SHP77 treated with DMSO at 0.1 percent for 48 hours (cell line): ENCODE measurements around the gene SETD1B.
"Not testable (repeated sequence)": the region's sequence is repeated elsewhere in the genome, so short reads cannot be mapped to it uniquely, and the experiment has no call there.

Experiments
- DNase-seq: peaks from one replicate; lab custom pipeline; 2025; lab: John Stamatoyannopoulos, UW

The SETD1B gene

DNA sequence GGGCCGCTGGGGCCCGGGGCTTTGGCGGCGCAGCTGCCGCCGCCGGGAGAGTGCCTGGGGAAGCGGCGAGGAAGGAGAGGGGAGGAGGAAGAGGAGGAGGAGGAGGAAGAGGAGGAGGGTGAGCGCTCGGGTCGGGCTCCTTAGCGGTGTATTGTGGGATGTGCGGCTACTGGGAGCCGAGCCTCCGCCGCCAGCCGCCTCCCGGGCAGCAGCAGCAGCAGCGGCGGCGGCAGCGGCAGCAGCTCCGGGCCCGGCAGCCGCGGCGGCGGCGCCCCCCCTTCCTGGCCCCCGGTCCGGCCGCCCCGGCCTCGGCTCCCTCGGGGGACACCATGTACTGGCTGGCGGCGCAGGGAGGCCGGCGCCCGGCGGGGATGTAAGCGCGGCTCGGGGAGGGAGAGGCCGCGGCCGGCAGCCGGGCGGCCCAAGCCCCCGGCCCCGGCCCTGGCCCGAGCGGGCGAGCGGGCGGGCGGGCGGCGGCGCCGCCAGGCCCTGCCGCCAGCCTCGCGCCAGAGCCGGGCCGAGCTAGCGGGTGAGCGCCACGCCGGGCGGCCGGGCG, at the start of gene SETD1B:
Gene SETD1B (plus strand): TSS at position 149 of the 556 bp plus-strand sequence. CDS start 729 bp downstream, outside the sequence.
- no peak for DNase-seq

GRCh38 chr12:121754836-121755235, 49.0 kb upstream of the SETD1B start:
- DNase-seq: no peak

DNA sequence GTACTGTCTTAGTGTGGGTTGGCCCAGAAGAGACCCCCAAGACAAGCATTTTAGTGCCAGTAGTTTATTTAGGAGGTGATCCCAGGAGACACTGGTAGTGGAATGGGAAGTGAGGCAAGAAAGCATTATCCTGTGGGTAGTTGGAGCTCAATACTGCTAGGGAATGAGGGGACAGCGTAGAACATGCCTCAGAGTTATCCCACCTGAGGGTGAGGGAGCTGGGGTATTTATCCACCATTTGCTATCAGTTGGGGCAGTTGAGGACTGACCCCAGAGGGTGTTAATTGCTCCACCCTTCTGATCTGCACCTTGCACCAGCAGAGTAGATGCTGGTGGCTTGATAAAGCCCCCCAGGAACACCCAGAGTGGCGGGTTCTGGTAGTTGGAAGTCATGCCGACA, 48.2 kb upstream of the SETD1B start:
- DNase-seq: no peak

DNA sequence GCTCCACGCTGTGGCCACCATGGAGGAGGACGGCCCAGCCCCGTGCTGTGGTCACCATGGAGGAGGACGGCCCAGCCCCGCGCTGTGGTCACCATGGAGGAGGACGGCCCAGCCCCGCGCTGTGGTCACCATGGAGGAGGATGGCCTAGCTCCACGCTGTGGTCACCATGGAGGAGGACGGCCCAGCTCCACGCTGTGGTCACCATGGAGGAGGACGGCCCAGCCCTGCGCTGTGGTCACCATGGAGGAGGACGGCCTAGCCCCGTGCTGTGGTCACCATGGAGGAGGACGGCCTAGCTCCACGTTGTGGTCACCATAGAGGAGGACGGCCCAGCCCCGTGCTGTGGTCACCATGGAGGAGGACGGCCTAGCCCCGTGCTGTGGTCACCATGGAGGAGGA, 45.3 kb upstream of the SETD1B start:
- not testable (repeated sequence) for DNase-seq

- no peak for DNase-seq
Observed at GRCh38 chr12:121762269-121762668, 41.5 kb upstream of the SETD1B start.

DNA sequence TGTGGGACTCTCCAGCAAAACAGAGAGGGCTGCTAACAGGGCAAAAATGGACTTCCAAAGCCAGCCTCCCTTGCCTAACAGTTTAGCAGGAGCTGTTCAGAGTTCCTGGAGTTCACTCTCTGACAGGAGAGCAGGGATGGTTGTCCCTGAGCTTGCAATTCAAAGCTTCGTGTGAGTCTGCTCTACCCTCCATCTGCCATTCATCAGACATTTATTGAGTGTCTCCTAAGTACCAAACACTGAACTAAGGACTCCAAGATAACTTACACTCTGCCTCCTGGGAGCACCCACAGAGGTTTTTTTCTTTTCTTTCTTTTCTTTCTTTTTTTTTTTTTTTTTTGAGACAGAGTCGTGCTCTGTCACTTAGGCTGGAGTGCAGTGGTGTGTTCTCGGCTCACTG, 39.0 kb upstream of the SETD1B start:
- no peak for DNase-seq

DNA sequence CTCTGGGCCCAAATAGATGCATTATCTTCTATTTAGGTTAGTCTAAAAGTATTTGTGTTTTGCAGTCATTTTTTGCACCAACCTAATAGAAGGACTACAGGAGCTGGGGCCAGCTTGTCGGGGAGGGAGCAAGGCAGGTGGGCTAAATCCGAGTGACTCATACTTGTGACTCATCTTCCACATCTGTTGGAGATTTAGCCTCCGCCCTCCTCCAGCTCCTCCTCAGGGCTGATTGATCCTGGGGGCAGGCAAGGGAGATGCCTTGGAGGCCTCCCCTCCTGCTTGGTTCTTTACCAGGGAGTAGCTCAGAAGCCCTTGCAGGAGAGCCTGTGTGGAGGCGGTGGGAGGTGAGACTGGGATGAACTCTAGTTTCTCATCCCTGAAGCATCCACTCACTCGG, 38.2 kb upstream of the SETD1B start:
- no peak for DNase-seq

DNA sequence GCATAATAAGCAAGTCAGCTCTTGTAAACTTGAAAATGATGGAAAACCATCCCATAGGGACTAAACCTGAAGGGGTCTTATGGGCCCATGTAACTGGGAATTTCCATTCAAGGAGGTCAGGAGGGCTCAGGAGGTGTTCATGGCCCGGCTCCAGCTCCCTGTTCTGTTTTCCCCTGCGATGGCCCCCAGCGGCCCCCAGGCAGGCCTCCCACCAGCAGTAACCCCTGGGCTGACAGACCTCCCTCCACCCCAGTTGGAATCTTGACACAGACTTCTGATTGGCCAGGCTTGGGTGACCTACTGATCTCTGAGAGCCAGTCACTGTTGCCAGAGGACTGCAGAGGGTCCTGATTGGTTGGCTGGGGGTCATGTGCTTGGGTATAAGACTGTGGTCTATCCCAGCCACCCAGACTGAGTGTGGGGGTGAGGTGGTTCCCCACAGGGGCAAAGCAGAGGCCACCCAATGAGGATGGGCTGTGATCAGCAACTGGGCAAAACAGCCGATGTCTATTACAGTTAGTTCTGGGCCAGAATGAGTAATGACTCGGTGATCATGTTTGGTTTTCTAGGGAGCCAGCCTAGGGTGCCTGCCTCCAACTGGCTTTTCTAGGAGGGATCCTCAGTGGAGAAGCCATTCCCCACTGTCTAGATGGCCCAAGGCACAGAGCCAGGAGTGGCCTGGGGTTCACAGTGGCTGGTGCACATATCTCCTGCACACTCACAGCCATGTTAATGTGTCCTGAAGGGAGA, 37.3 kb upstream of the SETD1B start:
- no peak for DNase-seq

DNA sequence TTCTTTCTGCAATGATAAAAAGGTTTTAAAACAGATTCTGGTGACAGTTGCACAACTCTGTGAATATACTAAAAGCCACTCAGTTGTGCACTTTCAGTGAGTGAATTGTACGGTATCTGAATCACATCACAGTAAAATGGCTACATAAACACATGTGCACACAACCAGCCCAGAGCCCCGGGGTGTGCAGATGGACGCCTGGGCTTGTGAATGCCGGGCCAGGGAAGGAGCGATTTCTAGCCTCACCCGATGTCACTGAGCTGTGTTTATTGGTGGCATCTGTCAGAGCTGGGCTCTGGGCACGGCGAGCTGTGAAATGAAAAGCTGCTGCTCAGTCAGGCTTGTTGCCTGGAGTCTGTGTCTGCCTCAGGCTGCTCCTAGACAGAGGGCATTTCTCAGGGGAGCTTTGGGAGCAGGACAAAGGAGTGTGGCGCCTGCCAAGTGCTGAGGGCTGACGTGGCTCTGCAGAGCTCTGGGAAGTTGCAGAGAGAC, 36.2 kb upstream of the SETD1B start:
- no peak for DNase-seq

GRCh38 chr12:121769297-121769830, 34.4 kb upstream of the SETD1B start:
- DNase-seq: no peak

- DNase-seq: no peak
Observed at GRCh38 chr12:121769831-121770301, 33.9 kb upstream of the SETD1B start.

DNA sequence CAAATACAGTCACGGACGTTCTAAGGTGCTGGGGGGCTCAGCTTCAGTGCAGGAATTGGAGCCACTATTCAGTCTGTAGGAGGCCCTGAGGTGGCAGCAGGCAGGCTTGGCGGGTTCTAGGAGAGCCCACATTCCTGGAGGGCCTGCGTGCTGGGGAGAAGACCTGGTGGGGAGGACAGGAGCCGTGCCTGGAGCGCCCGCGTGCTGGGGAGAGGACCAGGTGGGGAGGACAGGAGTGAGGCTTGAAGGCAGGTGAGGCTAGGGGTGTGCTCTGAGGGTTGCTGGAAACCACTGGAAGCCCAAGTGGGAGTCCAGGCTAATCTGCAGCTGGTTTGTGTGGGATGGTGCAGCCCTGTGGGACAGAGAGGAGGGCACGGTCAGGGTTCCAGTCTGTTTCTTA, 33.4 kb upstream of the SETD1B start:
- DNase-seq: no peak

GRCh38 chr12:121770813-121771625, 32.8 kb upstream of the SETD1B start:
- DNase-seq: no peak

DNA sequence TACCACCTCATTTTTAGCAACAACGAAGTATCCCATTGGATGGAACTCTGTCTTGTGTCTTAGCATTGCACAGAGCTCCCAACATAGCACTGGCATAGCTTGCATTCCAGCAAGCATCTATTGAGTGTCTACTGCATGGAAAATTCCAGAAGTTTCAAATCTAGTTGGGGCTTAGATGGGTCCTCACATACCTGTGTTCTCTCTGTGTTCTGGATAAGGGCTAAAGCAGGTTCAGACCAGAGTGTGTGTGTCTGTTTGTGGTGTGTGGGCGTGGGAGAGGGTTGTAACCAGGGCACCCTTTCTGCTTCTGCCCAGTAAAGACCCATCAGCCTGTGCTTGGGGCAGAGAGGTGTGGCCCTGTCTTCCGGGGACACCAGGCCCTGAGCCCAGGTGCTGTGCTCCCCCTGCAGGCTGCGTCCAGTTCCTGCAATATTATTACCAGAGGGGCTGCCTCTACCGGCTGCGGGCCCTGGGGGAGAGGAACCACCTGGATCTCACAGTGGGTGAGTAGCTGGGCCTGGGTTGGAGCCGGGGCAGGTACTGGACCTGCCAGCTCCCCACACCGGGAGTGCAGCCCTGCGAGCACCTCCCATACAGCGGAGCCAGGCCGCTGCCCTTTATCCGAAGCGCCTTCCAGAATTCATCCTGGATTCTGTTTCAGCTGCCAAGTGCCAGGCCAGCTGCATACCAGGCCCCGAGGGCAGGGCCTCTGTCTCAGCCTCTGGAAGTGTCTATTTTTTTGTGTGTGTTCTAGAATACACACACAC, 30.6 kb upstream of the SETD1B start:
- DNase-seq: peak; percentile 51

- no peak for DNase-seq
Observed at GRCh38 chr12:121774968-121775474, 28.8 kb upstream of the SETD1B start.

GRCh38 chr12:121775501-121775900, 28.3 kb upstream of the SETD1B start:
- no peak for DNase-seq

DNA sequence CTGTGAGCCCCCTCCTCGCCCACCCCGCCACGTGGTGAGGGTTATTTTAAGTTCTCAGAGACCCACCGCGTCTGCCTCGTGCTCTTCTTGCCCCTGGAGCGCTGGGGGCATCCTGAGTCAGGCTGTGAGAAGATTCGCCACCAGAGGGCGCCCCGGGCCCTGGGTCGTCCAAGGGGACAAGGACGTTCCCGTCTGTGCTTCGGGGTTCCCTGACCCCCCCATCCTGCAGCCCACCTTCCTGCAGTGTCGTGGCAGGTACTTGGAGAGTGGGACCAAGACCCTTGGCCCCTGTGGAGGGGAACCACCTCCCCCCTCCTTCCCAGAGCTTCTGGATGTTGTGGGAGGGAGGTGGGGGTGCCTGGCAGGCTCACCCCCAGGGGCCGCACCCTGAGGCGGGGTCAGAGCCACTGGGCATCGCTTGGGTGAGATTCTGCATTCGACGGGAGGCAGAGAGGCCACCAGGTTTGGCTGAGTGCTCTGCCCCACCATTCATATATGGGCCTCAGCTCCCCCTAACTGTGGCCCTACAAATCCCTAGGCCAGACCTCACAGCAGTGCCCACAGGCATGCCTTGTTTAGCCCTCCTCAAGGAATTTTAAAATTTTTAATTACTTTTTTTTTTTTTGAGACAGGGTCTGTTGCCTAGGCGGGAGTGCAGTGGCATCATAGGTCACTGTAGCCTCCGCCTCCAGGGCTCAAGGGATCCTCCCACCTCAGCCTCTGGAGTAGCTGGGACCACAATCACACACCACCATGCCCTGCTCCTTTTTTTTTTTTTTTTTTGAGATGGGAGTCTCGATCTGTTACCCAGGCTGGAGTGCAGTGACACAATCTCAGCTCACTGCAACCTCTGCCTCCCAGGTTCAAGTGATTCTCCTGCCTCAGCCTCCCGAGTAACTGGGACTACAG, 27.4 kb upstream of the SETD1B start:
- DNase-seq: no peak

GRCh38 chr12:121778567-121779421, 25.0 kb upstream of the SETD1B start:
- DNase-seq: no peak

DNA sequence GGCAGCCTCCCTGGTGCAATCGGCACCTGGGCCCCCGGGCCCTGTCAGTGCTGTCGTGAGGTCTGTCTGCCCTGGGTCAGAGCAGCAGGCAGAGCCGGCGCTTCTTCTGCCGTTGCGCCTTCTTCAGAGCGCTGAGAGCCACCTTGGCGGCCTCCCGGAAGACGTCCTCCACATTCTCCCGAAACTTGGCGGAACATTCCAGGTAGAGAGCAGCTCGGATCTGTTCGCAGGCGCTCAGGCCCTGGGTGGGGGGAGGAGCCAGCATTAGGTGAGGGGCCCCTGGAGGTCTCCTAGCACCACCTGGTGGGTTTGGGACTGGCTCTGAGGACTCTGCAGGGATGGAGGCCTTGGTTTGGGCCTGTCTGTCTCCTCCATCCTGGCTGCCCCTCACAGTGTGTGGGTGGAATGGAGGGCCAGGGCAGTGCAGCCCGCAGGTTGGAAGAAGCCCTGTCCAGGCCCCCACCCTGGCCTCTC, 24.4 kb upstream of the SETD1B start:
- DNase-seq: no peak
